Vagina (tissue), 2 donors: ENCODE data around the gene MACIR. TPM values are rescaled to one million over a fixed set of nuclear protein-coding genes. Genes with fewer than 3 reads are reported as not detected.

Experiments
- DNase-seq, 2 donors: peaks; one replicate each; pipeline ENCODE4 v3.0.0-alpha.2; 2017; ENCODE audit errors: extremely low spot score in 2 of 2
- H3K27ac ChIP-seq: fragments of 200-600 bp; sonication (generic); one replicate; pipeline ENCODE4 v1.5.1; 2019
- H3K27me3 ChIP-seq: fragments of 200-600 bp; sonication (generic); one replicate; pipeline ENCODE4 v1.5.1; 2019
- H3K36me3 ChIP-seq, 2 donors: fragments of 200-600 bp; sonication (generic); one replicate each; pipeline ENCODE4 v1.5.1; 2017 to 2019
- H3K4me1 ChIP-seq: fragments of 200-600 bp; sonication (generic); one replicate; pipeline ENCODE4 v1.5.1; 2019
- H3K4me3 ChIP-seq, 2 donors: fragments of 200-600 bp; sonication (generic); 1 replicate in 1 of 2; 2 replicates in 1 of 2; pipeline ENCODE4 v1.5.1; 2016 to 2019
- H3K9me3 ChIP-seq: fragments of 200-600 bp; sonication (generic); one replicate; pipeline ENCODE4 v1.5.1; 2019
- CTCF ChIP-seq, 3 experiments: fragments of 450-650 bp in 2 of 3; fragments of 200-600 bp in 1 of 3; sonication (generic) in 1 of 3; IDR thresholded peaks; one replicate each; pipeline ENCODE4 v1.5.1; 2017 to 2019; ENCODE audit warnings: antibody characterized with exemption in 3 of 3, mild to moderate bottlenecking in 2 of 3, moderate library complexity in 2 of 3
- POLR2A ChIP-seq, 2 donors: fragments of 450-650 bp; IDR thresholded peaks; one replicate each; pipeline ENCODE4 v1.6.1; 2017; ENCODE audit warnings: antibody characterized with exemption in 2 of 2, mild to moderate bottlenecking in 2 of 2, moderate library complexity in 2 of 2
- POLR2AphosphoS5 ChIP-seq, 2 donors: sonication (generic); formaldehyde crosslinking; IDR thresholded peaks; one replicate each; pipeline ENCODE4 v1.9.0; 2017; ENCODE audit warnings: antibody characterized with exemption in 2 of 2, mild to moderate bottlenecking in 2 of 2, low read depth in 1 of 2; ENCODE audit not compliant: insufficient read depth in 1 of 2
- intact Hi-C: fragments of 100-400 bp; cut with DNase I; formaldehyde crosslinking; loops from one replicate; pipeline ENCODE4 v1.15.1; 2023
- total RNA-seq: library from RNA; depleted of rRNA; stranded (reverse); fragments of >200 nt; gene quantifications from one replicate; pipeline ENCODE4 v1.2.3, GENCODE V29; 2016

MACIR gene
- total RNA-seq, 1 donor from 2014 or later, result 6.9 TPM

GRCh38 chr5:103263054-103263453 is 4.5 kb downstream of the MACIR start:
- DNase-seq, result no peak
- Histone ChIP-seq H3K36me3 (no peaks in the 10 kb centered on the region), H3K27me3 (no peaks in the 10 kb centered on the region), H3K4me3 (no peak overlapping the region), H3K9me3 (no peaks in the 10 kb centered on the region), H3K4me1 (peaks cover 13% of the 10 kb centered on the region), H3K27ac (no peak overlapping the region)
- TF ChIP-seq POLR2AphosphoS5 (IDR thresholded peaks at IDR 0.05; ENCODE audit: insufficient read depth in 1 of 2, low read depth in 1 of 2) (no peak), CTCF (IDR thresholded peaks at IDR 0.05) (no peak), POLR2A (IDR thresholded peaks at IDR 0.05) (no peak)
- intact Hi-C loops, result no loop called here

- intact Hi-C loops, result no loop called here
- Histone ChIP-seq H3K27me3 (no peaks in the 10 kb centered on the region), H3K27ac (no peak overlapping the region), H3K4me3 (no peak overlapping the region), H3K9me3 (no peaks in the 10 kb centered on the region), H3K36me3 (no peaks in the 10 kb centered on the region), H3K4me1 (peaks cover 13% of the 10 kb centered on the region)
- no peak for DNase-seq
- no peak for TF ChIP-seq CTCF (IDR thresholded peaks at IDR 0.05)
- TF ChIP-seq POLR2A (IDR thresholded peaks at IDR 0.05), result no peak
- no peak for TF ChIP-seq POLR2AphosphoS5 (IDR thresholded peaks at IDR 0.05; ENCODE audit: insufficient read depth in 1 of 2, low read depth in 1 of 2)
Observed at GRCh38 chr5:103264508-103264907, 5.9 kb downstream of the MACIR start.

- intact Hi-C loops, result no loop called here
- no peak overlapping the region for H3K27ac ChIP-seq
- no peaks in the 10 kb centered on the region for H3K9me3 ChIP-seq
- H3K4me1 ChIP-seq, result no peaks in the 10 kb centered on the region
- DNase-seq, result no peak
- H3K27me3 ChIP-seq, result no peaks in the 10 kb centered on the region
- TF ChIP-seq CTCF (IDR thresholded peaks at IDR 0.05) (no peak), POLR2AphosphoS5 (IDR thresholded peaks at IDR 0.05; ENCODE audit: insufficient read depth in 1 of 2, low read depth in 1 of 2) (no peak), POLR2A (IDR thresholded peaks at IDR 0.05) (no peak)
- H3K4me3 ChIP-seq, result no peak overlapping the region
- no peaks in the 10 kb centered on the region for H3K36me3 ChIP-seq
Observed at GRCh38 chr5:103270581-103270980, 12.0 kb downstream of the MACIR start.

- peaks cover 0 to 6% of the 10 kb centered on the region in 2 donors for H3K36me3 ChIP-seq
- no peak overlapping the region for H3K27ac ChIP-seq
- H3K4me3 ChIP-seq, result no peak overlapping the region
- H3K27me3 ChIP-seq, result no peaks in the 10 kb centered on the region
- H3K4me1 ChIP-seq, result no peaks in the 10 kb centered on the region
- DNase-seq, result no peak
- no peaks in the 10 kb centered on the region for H3K9me3 ChIP-seq
- no peak for TF ChIP-seq CTCF (IDR thresholded peaks at IDR 0.05)
- TF ChIP-seq POLR2AphosphoS5 (IDR thresholded peaks at IDR 0.05; ENCODE audit: insufficient read depth in 1 of 2, low read depth in 1 of 2), result no peak
- TF ChIP-seq POLR2A (IDR thresholded peaks at IDR 0.05), result no peak
- intact Hi-C loops, result no loop called here
Observed at GRCh38 chr5:103271570-103272289, 13.2 kb downstream of the MACIR start.

- H3K27ac ChIP-seq, result no peak overlapping the region
- intact Hi-C loops, result no loop called here
- H3K36me3 ChIP-seq, result peaks cover 0 to 6% of the 10 kb centered on the region in 2 donors
- no peaks in the 10 kb centered on the region for H3K4me1 ChIP-seq
- H3K27me3 ChIP-seq, result no peaks in the 10 kb centered on the region
- no peak overlapping the region for H3K4me3 ChIP-seq
- no peaks in the 10 kb centered on the region for H3K9me3 ChIP-seq
- TF ChIP-seq POLR2A (IDR thresholded peaks at IDR 0.05) (no peak), POLR2AphosphoS5 (IDR thresholded peaks at IDR 0.05; ENCODE audit: insufficient read depth in 1 of 2, low read depth in 1 of 2) (no peak), CTCF (IDR thresholded peaks at IDR 0.05) (no peak)
- DNase-seq, result no peak
Observed at GRCh38 chr5:103272377-103272776, 13.8 kb downstream of the MACIR start.
